ENCODE measurements around the gene RPSA.
"Not testable (repeated sequence)": the region's sequence is repeated elsewhere in the genome, so short reads cannot be mapped to it uniquely, and the experiment has no call there.

The RPSA gene

GRCh38 chr3:39390181-39390580, 16.3 kb upstream of the RPSA start:
- DNase-seq, result no peak

- DNase-seq, result no peak
These were observed 9.8 kb upstream of the RPSA start for GRCh38 chr3:39396690-39397089.

- no peak for DNase-seq
These were observed 7.8 kb upstream of the RPSA start for GRCh38 chr3:39398700-39399099.

- DNase-seq, result no peak
These were observed 4.5 kb upstream of the RPSA start for GRCh38 chr3:39401983-39402382.

GRCh38 chr3:39404943-39405686, 1.4 kb upstream of the RPSA start:
- no peak for DNase-seq

GRCh38 chr3:39405687-39406367, 693 bp upstream of the RPSA start:
- no peak for DNase-seq

GRCh38 chr3:39407259-39407629, 724 bp downstream of the RPSA start:
- no peak for DNase-seq

- DNase-seq, result no peak
These were observed 1.4 kb downstream of the RPSA start for GRCh38 chr3:39407773-39408492.

- no peak for DNase-seq
These were observed 2.2 kb downstream of the RPSA start for GRCh38 chr3:39408493-39409372.

GRCh38 chr3:39409514-39410136, 3.1 kb downstream of the RPSA start:
- DNase-seq, result no peak

GRCh38 chr3:39410893-39411292, 4.4 kb downstream of the RPSA start:
- no peak for DNase-seq

GRCh38 chr3:39412668-39413260, 6.2 kb downstream of the RPSA start:
- DNase-seq, result no peak

GRCh38 chr3:39413691-39414420, 7.3 kb downstream of the RPSA start:
- no peak for DNase-seq

- no peak for DNase-seq
These were observed 7.9 kb downstream of the RPSA start for GRCh38 chr3:39414421-39414907.

- DNase-seq, result not testable (repeated sequence)
These were observed 8.8 kb downstream of the RPSA start for GRCh38 chr3:39415302-39415701.

GRCh38 chr3:39415983-39416382, 9.5 kb downstream of the RPSA start:
- DNase-seq, result no peak

GRCh38 chr3:39416998-39417397, 10.5 kb downstream of the RPSA start:
- DNase-seq, result not testable (repeated sequence)

GRCh38 chr3:39418556-39419225, 12.2 kb downstream of the RPSA start:
- not testable (repeated sequence) for DNase-seq

GRCh38 chr3:39419742-39420315, 13.3 kb downstream of the RPSA start:
- DNase-seq, result no peak

- no peak for DNase-seq
These were observed 14.0 kb downstream of the RPSA start for GRCh38 chr3:39420543-39420942.

Data from activated T-cell treated with anti-CD3 and anti-CD28 coated beads for 4 hours (primary cell).